HG02623 (cell line): Measurements from ENCODE around the gene DYNC1H1.
A peak's percentile ranks its signal among the peaks of the same experiment; 100 is the strongest.

ENCODE experiments used
- ATAC-seq: cut with Tn5 transposase; IDR thresholded peaks from one replicate; pipeline ENCODE4 v1.9.1; 2021; ENCODE audit warnings: moderate library complexity; ENCODE audit not compliant: unreplicated experiment

Gene DYNC1H1

DNA sequence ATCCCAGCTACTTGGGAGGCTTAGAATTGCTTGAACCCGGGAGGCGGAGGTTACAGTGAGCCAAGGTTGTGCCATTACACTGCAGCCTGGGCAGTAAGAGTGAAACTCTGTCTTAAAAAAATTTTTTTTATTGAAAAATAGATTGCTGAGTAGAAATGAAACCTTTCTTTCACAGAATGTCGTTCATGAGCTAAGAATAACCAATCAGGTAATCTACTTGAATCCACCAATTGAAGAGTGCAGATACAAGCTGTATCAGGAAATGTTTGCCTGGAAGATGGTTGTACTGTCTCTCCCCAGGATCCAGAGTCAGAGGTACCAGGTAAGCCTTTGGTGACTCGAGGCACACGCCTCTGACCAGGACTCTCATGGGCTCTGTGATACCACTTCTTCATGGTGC is 27.0 kb downstream of the DYNC1H1 start:
- no peak for ATAC-seq

- ATAC-seq: peak; percentile 93
Observed at GRCh38 chr14:101992708-101993107, 28.3 kb downstream of the DYNC1H1 start.

DNA sequence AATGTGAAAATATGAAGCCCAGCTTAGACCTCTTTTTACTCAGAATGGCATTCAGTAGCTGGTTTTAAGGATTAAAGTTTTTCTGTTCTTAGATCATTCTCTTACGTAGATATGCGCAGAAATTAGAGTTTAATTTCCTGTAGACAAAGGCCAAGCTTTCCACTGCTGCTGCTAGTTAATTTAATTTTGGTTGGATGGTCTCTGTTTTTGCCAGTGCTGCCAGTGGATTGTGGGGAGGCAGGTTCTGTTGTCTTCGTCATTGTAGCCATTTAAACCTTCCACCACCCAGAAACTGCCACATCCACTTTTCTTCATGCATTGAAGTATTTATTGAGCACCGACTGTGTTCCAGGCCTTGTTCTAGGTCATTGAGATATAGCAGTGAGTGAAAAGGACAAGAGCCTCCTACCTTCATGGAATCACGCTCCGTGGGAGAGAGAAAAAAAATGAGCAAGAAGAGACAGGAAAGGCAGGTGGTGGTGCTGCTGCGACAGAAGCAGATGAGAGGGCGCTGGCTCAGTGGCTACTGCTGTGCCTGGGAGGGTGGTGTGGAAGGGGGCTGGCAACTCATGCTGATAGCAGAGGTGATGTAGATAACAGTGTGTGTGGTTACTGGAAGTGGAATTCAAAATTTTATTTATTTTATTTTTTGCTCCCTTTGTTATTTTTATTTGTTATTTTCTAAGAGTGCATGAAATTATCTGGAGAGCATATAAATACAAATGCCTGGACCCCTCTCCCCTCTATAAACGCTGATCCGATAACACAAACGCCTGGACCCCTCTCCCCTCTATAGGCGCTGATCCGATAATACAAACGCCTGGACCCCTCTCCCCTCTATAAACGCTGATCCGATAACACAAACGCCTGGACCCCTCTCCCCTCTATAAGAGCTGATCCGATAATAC is 33.3 kb downstream of the DYNC1H1 start:
- no peak for ATAC-seq

DNA sequence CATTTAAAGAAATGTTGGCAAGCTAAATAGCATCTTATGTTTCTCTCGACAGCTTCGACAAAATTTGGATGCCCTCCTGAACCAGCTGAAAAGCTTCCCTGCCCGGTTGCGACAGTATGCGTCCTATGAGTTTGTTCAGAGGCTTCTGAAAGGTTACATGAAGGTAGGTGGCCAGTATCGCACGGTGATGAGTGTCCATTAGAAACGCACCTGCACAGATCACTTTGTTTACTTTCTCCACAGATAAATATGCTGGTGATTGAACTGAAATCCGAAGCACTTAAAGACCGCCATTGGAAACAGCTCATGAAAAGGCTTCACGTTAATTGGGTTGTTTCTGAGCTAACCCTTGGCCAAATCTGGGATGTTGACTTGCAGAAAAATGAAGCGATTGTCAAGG is 36.5 kb downstream of the DYNC1H1 start:
- no peak for ATAC-seq

DNA sequence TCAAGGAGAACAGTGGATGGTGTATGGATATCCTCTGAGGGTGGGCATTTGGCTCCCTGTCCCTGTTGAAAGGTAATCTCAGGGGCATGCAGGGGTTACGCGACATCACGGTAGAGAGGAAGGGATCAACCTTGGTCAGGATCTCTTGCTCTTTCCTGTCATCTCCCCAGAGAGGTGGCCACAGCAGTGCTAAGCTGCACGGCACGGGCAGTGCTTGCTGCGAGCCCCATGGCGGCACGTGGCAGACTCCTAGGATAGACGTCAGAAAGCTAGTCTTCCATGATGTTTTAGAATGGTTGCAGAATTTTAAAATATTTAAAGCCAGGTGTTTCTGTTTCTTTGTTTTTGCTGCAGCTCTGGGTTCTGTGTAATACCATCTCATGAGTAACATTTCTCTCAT is 41.0 kb downstream of the DYNC1H1 start:
- no peak for ATAC-seq

DNA sequence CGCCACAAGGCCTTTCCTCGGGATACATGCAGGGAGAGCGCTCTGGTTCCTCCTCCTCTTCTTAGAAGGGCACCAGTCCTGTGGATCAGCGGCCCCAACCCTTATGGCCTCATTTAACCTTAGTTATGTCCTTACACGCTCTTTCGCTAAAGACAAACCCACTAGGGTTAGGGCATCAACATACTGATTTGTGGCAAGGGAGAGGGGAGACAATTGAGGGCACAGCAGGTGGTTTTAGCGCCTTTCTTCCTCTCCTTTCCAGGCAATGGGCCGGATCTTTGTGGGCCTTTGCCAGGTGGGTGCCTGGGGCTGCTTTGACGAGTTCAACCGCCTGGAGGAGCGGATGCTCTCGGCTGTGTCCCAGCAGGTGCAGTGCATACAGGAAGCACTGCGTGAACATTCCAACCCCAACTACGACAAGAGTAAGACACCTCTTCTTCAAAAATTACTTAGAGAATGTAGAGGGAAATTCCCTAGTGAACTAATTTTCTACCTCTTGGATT is 43.6 kb downstream of the DYNC1H1 start:
- ATAC-seq: no peak

DNA sequence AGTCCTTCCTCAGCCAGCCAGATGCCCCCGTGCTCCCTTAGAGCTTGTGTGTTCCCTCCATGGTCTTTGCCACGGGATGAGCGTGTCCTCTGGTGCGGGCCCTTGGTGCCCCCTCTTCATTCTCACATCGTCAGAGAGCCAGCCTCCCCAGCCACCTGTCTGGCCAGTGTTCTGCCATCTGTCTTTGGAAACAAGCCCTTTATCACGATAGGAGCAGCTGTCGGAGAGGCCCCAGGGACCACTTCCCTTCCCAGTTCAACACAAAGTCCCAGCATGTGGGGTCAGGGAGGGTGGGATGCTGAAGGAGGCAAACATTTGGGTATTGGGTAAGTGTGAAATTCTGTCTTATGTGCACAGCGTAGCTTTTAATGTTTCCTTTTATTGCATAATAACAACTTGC is 44.5 kb downstream of the DYNC1H1 start:
- no peak for ATAC-seq

- no peak for ATAC-seq
Observed at GRCh38 chr14:102011631-102012030, 47.3 kb downstream of the DYNC1H1 start.

- ATAC-seq: no peak
Observed at GRCh38 chr14:102012336-102012735, 48.0 kb downstream of the DYNC1H1 start.

DNA sequence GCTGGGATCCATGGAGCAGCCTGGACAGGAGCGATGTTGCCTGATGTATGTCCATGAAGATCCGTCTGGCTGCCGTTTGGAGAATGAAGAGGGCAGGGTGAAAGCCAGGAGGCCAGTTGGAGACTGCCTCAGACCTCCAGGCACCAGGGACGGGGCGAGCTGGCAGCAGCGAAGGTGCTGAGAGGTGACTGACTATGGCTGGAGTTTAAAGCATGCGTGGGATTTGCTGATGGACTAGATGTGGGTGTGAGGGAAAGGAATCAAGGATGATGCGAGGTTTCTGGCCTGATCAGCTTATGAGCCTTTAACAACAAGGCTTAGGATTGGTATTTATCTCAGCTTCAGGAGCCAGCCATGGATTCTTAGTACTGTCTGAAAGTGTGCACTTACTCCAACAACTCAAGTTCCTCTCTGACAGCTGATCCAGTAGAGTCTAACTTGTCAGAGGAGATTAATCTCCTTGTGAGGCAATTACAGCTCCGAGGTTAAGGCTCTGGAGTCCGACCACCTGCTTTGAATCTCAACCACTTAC is 49.4 kb downstream of the DYNC1H1 start:
- ATAC-seq: no peak

DNA sequence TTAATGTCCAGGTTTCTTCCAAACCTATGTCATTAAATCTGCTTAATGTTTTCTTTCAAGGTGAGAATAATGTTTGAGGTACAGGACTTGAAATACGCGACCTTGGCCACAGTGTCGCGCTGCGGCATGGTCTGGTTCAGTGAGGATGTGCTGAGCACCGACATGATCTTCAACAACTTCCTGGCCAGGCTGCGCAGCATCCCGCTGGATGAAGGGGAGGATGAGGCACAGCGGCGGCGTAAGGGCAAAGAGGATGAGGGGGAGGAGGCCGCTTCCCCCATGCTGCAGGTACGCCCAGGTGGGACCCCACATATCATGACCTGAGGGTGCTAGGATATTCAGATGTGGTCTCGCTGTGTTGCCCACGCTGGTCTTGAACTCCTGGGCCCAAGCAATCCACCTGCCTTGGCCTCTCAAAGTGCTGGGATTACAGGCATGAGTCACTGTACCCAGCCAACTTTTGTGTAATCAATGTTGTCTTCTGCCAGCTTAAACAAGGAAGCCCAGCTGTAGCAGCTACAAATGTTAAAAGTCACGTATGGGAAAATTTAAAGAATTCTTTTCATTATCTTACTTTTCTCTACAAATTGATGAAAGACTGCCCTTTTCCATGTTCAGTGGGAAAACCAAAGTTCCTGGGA is 50.8 kb downstream of the DYNC1H1 start:
- ATAC-seq: no peak

- no peak for ATAC-seq
Observed at GRCh38 chr14:102015771-102016170, 51.4 kb downstream of the DYNC1H1 start.

DNA sequence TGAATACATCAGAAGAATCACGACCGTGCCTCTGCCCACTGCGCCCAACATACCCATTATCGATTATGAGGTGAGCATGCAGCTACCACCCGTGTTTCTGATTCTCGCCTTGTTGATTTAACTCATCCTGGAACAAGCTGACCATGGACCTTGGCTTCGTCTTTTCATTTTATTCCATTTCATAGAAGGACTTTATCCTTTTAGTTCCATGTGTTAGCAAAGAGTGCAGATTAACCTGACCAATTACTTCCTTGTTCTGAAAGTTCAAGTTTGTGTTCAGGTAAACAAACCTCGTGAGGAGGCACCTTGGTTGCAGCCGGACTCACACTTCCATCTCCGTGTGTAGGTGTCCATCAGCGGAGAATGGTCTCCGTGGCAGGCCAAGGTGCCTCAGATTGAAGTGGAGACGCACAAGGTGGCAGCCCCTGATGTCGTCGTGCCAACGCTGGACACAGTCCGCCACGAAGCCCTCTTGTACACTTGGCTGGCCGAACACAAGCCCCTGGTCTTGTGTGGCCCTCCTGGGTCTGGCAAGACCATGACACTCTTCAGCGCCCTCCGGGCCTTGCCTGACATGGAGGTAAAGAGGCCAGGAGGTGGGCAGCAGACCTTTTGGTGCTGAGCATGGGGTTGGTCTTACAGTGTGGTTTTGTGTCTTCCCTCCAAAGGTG is 52.2 kb downstream of the DYNC1H1 start:
- ATAC-seq: no peak

GRCh38 chr14:102018251-102018650 is 53.9 kb downstream of the DYNC1H1 start:
- ATAC-seq: no peak

DNA sequence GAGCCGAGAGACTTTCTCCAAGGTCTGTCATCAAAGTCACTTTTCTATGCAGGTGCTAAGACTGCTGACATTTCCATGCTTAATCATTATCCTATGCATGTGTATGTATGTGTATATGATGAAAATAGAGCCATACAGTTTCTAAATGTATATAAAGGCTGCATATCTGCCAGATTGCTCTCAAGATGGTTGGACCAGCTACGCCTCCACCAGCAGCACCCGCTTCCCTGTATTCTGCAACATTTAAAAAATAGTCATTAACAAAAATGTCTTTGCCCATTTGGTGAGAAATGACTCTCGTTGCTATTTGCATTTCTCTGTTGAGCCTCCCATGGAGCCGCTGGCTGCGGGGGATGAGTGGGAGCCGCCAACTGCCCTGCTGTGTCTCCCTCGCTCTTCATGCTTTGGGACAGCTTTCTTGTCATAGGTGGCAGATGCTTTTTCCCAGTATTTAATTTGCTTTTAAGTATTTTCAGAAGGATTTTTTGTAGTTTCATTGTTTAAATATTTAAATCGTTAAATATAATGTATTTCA is 54.7 kb downstream of the DYNC1H1 start:
- ATAC-seq: no peak

- ATAC-seq: no peak
Observed at GRCh38 chr14:102020058-102020971, 55.9 kb downstream of the DYNC1H1 start.

DNA sequence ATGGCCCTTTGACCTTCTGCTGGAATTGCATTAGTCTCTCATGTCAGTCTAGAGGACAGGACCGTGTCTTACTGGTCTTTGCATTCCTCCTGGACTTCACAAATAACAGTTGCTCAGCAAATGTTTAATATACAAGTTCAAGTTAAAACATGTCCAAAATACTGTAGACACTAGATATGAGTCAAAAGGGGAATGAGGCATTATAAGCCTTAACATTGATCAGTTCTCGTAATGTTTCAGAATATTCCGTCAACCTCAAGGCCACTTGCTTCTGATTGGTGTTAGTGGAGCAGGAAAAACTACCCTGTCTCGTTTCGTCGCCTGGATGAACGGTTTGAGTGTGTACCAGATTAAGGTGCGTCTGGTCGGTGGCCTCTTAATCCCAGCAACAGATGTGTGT is 62.6 kb downstream of the DYNC1H1 start:
- no peak for ATAC-seq

DNA sequence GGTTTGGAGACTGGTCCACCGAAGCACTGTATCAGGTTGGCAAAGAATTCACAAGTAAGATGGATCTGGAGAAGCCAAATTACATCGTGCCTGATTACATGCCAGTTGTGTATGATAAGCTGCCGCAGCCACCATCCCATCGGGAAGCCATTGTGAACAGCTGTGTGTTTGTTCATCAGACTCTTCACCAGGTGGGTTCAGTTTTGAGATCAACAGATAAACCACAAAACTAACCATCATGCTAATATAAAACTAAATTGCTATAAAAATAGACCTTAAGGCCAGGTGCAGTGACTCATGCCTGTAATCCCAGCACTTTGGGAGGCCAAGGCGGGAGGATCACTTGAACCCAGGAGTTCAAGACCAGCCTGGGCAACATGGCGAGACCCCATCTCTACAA is 63.6 kb downstream of the DYNC1H1 start:
- ATAC-seq: no peak

GRCh38 chr14:102028733-102029132 is 64.4 kb downstream of the DYNC1H1 start:
- ATAC-seq: no peak

GRCh38 chr14:102029956-102030355 is 65.6 kb downstream of the DYNC1H1 start:
- ATAC-seq: no peak
